Breast epithelium (tissue), 3 donors: ENCODE results near the gene LCN10.

Experiments
- CTCF ChIP-seq, 3 donors: fragments of 450-650 bp; IDR thresholded peaks; one replicate each; pipeline ENCODE4 v1.5.1; 2016 to 2017; ENCODE audit warnings: antibody characterized with exemption in 3 of 3, mild to moderate bottlenecking in 3 of 3, moderate library complexity in 3 of 3
- POLR2AphosphoS5 ChIP-seq, 3 donors: sonication (generic); formaldehyde crosslinking; IDR thresholded peaks; one replicate each; pipeline ENCODE4 v1.6.1; 2017; ENCODE audit warnings: antibody characterized with exemption in 3 of 3

DNA sequence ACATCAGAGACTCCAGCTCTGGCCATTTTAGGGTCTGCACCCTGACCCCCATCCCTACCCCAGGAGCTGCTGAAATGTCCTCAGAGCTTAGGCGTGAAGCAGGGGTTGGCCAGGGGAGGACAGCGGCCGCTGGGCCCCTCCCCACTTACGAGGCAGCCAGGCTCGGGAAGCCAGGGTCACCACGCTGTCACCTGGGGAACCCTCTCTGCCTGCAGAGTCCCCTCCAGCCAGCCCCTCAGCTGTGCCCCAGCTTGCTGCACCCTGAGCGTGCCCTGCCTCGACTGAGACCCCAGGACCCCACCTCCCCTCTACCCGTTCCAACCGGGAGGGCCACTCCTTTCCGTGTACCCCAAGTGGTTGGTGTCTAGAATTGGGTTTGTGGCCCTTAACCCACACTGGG, 2.7 kb downstream of the LCN10 start:
- TF ChIP-seq CTCF (IDR thresholded peaks at IDR 0.05) (no peak), POLR2AphosphoS5 (IDR thresholded peaks at IDR 0.05) (no peak)
